ENCODE measurements around the gene ALPK3. TPM values are rescaled to one million over a fixed set of nuclear protein-coding genes. Genes with fewer than 3 reads are reported as not detected.

Gene ALPK3
- total and polyA plus RNA-seq, 10 of the 15 experiments (the other 5 are each of a cell fraction or from before 2014, with no cell fraction given): under 0.01 to 0.05 (median 0.02) TPM; not detected in 6

DNA sequence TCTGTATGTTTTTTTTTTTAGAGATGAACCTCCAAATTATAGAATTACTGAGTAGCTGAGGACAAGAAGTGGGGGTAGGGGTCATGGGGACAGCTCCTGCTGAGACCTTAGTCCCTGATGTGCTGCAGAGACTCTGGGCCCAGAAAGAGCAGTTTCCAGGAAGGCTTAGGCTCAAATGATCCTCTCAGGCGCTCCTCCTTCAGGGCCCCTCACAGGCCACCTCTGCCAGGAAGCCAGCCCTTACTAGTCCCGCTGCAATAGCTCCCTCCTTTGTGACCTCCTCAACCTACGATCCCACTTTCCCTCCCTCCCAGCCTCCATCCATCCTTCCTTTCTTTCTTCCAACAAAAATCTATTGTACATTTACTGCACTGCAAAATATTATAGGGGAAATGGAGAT is 91.9 kb downstream of the ALPK3 start:
- no peak overlapping the region for H3K4me3 ChIP-seq
- intact Hi-C loops (cut with micrococcal nuclease; ENCODE audit: unreplicated experiment) (no loop called here), in situ Hi-C loops (cut with MboI) (no loop called here)
- no peaks in the 10 kb centered on the region; the same call in 1 of the 2 replicates for H3K4me1 ChIP-seq (ENCODE audit: control insufficient read depth, insufficient read depth, low read length)
- no peaks in the 10 kb centered on the region; the same call in 2 of the 3 replicates for H3K9me3 ChIP-seq (replicated peaks; ENCODE audit: control insufficient read depth, insufficient read depth, low read length)
- TF ChIP-seq, protein P1, sequence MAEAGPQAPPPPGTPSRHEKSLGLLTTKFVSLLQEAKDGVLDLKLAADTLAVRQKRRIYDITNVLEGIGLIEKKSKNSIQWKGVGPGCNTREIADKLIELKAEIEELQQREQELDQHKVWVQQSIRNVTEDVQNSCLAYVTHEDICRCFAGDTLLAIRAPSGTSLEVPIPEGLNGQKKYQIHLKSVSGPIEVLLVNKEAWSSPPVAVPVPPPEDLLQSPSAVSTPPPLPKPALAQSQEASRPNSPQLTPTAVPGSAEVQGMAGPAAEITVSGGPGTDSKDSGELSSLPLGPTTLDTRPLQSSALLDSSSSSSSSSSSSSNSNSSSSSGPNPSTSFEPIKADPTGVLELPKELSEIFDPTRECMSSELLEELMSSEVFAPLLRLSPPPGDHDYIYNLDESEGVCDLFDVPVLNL (IDR thresholded peaks at IDR 0.05; ENCODE audit: low read depth, low read length): no peak
- H3K79me2 ChIP-seq (ENCODE audit: control insufficient read depth, insufficient read depth, low read length): no peaks in the 10 kb centered on the region
- no peak for FAIRE-seq
- 30% methylated on average over 3 of the region's 3 CpGs for WGBS (ENCODE audit: insufficient coverage, insufficient replicate concordance, low lambda C conversion rate, missing lambda C conversion rate)
- H4K20me1 ChIP-seq (ENCODE audit: control insufficient read depth, insufficient read depth): no peaks in the 10 kb centered on the region
- no peaks in the 10 kb centered on the region for H3K27me3 ChIP-seq (replicated peaks in 1 of 2; ENCODE audit: control insufficient read depth in 2 of 2, insufficient read depth in 2 of 2, low read length in 1 of 2)
- BruUV-seq (replicated peaks): no TSS peak
- H3K9ac ChIP-seq (ENCODE audit: control insufficient read depth, insufficient read depth, low read length): no peak overlapping the region
- ATAC-seq: no peak
- ChIA-PET RAD21 (ENCODE audit: unreplicated experiment) (no interaction called here), SMC1A (ENCODE audit: uncharacterized antibody, unreplicated experiment) (no interaction called here), CTCF (interaction anchor here (0.9 to 1.2 kb wide), 2 partner anchors 31 to 79 kb away, joined by 3 read pairs; no protein-coding TSS in a partner anchor), POLR2A (interaction anchor here (1.1 kb wide), 1 partner anchor 11 kb away, joined by 3 read pairs; no protein-coding TSS in a partner anchor)
- no peak overlapping the region for H3K4me2 ChIP-seq (ENCODE audit: control insufficient read depth, insufficient read depth)
- DNase-seq (ENCODE audit: low read depth, low spot score): no peak
- H2AFZ ChIP-seq (ENCODE audit: control insufficient read depth, low read depth, low read length): no peak overlapping the region
- no peak overlapping the region for H3K27ac ChIP-seq (ENCODE audit: control insufficient read depth, insufficient read depth)
- H3K36me3 ChIP-seq (ENCODE audit: control insufficient read depth in 2 of 2, insufficient read depth in 2 of 2, low read length in 1 of 2): no peaks in the 10 kb centered on the region

DNA sequence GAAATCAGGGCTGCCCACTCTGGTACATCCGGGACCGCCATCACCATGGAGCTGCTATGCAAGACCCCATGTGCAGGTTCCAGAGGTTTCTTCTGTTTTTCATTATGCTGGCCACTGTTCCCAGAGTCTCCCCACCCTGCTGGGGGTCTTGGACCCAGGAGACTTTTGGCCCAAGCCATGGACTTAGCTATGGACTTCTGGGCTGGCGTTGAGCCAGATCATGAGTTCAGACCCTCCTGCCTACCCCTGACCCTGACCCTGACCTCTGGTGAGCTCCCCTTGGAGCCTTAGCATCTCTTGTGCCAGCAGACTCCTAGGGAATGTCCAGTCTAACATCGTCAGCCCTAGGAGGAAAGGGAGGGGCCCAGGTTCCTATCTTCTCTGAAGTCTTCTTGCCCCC is 92.6 kb downstream of the ALPK3 start:
- ChIA-PET CTCF (interaction anchor here (1.5 kb wide), 1 partner anchor 10 kb away, joined by 3 read pairs; no protein-coding TSS in a partner anchor), POLR2A (interaction anchor here (0.5 kb wide), 1 partner anchor 192 kb away, joined by 5 read pairs; no protein-coding TSS in a partner anchor), RAD21 (ENCODE audit: unreplicated experiment) (no interaction called here), SMC1A (ENCODE audit: uncharacterized antibody, unreplicated experiment) (no interaction called here)
- no peak overlapping the region for H3K4me3 ChIP-seq
- no peaks in the 10 kb centered on the region for H4K20me1 ChIP-seq (ENCODE audit: control insufficient read depth, insufficient read depth)
- BruUV-seq (replicated peaks): no TSS peak
- H3K79me2 ChIP-seq (ENCODE audit: control insufficient read depth, insufficient read depth, low read length): no peaks in the 10 kb centered on the region
- ATAC-seq (no peak), DNase-seq (ENCODE audit: low read depth, low spot score) (no peak), FAIRE-seq (no peak)
- no peak overlapping the region for H3K4me2 ChIP-seq (ENCODE audit: control insufficient read depth, insufficient read depth)
- 34% methylated on average over 4 of the region's 4 CpGs for WGBS (ENCODE audit: insufficient coverage, insufficient replicate concordance, low lambda C conversion rate, missing lambda C conversion rate)
- no peak overlapping the region for H3K27ac ChIP-seq (ENCODE audit: control insufficient read depth, insufficient read depth)
- in situ Hi-C loops (cut with MboI) (no loop called here), intact Hi-C loops (cut with micrococcal nuclease; ENCODE audit: unreplicated experiment) (no loop called here)
- no peak overlapping the region for H2AFZ ChIP-seq (ENCODE audit: control insufficient read depth, low read depth, low read length)
- H3K27me3 ChIP-seq (replicated peaks in 1 of 2; ENCODE audit: control insufficient read depth in 2 of 2, insufficient read depth in 2 of 2, low read length in 1 of 2): no peaks in the 10 kb centered on the region
- no peaks in the 10 kb centered on the region; the same call in 2 of the 3 replicates for H3K9me3 ChIP-seq (replicated peaks; ENCODE audit: control insufficient read depth, insufficient read depth, low read length)
- H3K4me1 ChIP-seq (ENCODE audit: control insufficient read depth, insufficient read depth, low read length): peaks cover 6% of the 10 kb centered on the region
- TF ChIP-seq EGR1 (IDR thresholded peaks at IDR 0.05; ENCODE audit: borderline replicate concordance in 1 of 2, low read depth in 2 of 2, low read length in 2 of 2): no peak
- no peak for TF ChIP-seq NFIC (IDR thresholded peaks at IDR 0.05; ENCODE audit: low read depth, low read length)
- no peak for TF ChIP-seq SPI1 (IDR thresholded peaks at IDR 0.05; ENCODE audit: borderline replicate concordance, insufficient read depth, low read depth, low read length)
- TF ChIP-seq ZSCAN29 (IDR thresholded peaks at IDR 0.05): no peak
- TF ChIP-seq HCFC1 (IDR thresholded peaks at IDR 0.05; ENCODE audit: low read length): no peak
- no peak for TF ChIP-seq ZNF207 (IDR thresholded peaks at IDR 0.05; ENCODE audit: borderline replicate concordance)
- TF ChIP-seq, protein P2, sequence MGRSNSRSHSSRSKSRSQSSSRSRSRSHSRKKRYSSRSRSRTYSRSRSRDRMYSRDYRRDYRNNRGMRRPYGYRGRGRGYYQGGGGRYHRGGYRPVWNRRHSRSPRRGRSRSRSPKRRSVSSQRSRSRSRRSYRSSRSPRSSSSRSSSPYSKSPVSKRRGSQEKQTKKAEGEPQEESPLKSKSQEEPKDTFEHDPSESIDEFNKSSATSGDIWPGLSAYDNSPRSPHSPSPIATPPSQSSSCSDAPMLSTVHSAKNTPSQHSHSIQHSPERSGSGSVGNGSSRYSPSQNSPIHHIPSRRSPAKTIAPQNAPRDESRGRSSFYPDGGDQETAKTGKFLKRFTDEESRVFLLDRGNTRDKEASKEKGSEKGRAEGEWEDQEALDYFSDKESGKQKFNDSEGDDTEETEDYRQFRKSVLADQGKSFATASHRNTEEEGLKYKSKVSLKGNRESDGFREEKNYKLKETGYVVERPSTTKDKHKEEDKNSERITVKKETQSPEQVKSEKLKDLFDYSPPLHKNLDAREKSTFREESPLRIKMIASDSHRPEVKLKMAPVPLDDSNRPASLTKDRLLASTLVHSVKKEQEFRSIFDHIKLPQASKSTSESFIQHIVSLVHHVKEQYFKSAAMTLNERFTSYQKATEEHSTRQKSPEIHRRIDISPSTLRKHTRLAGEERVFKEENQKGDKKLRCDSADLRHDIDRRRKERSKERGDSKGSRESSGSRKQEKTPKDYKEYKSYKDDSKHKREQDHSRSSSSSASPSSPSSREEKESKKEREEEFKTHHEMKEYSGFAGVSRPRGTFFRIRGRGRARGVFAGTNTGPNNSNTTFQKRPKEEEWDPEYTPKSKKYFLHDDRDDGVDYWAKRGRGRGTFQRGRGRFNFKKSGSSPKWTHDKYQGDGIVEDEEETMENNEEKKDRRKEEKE (IDR thresholded peaks at IDR 0.05): no peak
- TF ChIP-seq TCF12 (IDR thresholded peaks at IDR 0.05; ENCODE audit: low read depth, low read length): no peak
- TF ChIP-seq ETV6 (conservative IDR thresholded peaks at IDR 0.05 in 1 of 2, IDR thresholded peaks at IDR 0.05 in 1 of 2; ENCODE audit: borderline replicate concordance in 1 of 2, low read depth in 1 of 2): no peak
- TF ChIP-seq MYB (IDR thresholded peaks at IDR 0.05; ENCODE audit: borderline replicate concordance, low read depth, low read length): no peak
- no peak for TF ChIP-seq RFX5 (IDR thresholded peaks at IDR 0.05; ENCODE audit: low read depth, low read length)
- H3K36me3 ChIP-seq (ENCODE audit: control insufficient read depth in 2 of 2, insufficient read depth in 2 of 2, low read length in 1 of 2): no peaks in the 10 kb centered on the region
- H3K9ac ChIP-seq (ENCODE audit: control insufficient read depth, insufficient read depth, low read length): no peak overlapping the region

Measured in GM12878 (cell line).